Activated CD8-positive, alpha-beta memory T cell treated with anti-CD3 and anti-CD28 coated beads, Interleukin-2, amount 50 U/mL, for 4 hours (primary cell): ENCODE results near the gene RGMA.
"Not testable (repeated sequence)": the region's sequence is repeated elsewhere in the genome, so short reads cannot be mapped to it uniquely, and the experiment has no call there.

Experiments used
- DNase-seq: peaks from one replicate; pipeline ENCODE4 v3.0.0-alpha.2; 2020

The RGMA gene

DNA sequence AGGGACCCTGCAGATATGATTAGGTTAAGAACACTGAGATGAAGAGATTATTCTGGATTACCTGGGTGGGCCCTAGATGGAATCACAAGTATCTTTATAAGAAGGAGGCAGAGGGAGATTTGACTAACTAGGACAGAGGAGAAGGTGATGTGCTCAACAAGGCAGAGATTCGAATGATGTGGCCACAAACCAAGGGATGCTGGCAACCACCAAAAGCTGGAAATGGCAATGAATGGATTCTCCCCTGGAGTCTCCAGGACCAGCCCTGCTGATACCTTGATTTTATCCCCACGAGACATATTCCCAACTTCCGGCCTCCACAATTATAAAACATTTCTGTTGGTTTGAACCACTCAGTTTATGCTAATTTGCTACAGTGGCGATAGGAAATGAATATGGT, 42.9 kb downstream of the RGMA start:
- DNase-seq, result no peak

DNA sequence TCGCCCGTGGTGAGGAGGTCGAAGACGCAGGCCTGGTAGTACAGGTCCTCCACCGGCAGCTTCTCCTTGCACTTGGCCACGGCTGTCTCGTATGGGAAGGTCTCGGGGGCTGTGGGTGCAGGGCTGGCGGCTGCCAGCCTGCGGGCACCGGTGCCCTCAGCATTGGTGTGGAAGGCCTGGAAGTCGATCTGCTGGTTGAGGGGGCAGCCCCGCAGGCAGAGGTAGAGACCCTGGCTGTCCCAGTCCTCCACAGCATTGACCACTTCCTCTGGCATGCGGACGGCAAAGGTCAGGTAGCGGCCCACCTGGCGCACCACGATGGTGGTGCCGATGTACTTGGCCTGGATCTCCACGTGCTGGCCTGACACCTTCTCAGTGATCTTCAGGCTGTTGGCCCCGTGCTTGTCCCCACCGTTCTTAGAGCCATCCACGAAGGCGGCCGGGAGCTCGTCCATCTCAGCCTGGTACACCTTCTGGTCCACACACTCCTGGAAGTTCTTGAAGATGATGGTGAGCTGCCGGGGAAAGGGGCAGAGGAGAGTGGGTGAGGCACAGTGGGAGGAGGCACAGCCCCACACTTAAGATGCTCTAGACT, 43.7 kb downstream of the RGMA start:
- no peak for DNase-seq

DNA sequence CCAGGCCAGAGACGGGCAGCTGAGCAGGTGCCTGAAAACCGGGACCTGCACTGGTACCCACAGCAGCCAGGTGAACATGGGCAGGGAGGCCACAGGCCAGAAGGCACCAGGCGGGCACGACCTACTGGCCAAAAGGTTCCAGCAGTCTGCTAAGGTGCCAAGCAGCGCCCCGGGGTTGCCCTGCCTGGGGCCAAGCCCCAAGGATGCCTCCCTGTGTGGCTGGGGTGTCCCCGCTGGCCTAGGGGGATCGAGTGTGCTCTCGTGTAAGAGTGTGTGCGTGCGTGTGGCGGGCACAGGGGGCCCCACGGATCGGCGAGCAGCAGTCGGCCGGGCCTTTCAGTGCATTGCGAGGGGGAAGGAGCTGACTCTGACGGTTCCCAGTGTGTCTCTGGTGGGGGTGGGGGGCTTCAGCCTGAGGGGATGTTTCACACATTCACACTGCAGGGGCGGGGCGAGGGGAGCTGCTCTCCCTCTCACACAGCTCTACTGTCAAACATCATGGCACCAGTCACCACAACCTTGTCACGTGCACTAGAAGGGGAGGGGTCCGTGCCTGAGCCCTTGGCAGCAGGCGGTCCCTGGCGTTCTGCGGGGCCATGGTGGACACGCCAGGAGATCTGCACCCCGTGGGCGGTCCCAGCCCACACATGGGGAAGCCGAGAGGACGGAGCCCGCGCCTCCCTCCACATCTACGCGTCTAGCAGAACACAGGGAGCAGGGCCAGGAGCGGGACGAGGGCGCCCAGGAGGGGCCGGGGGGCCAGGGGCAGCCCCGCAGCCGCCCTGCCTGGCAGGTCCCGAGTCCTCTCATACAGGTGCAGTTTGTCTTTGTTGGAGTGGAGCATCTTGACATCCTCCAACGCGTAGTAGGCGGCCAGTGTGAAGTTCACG, 44.5 kb downstream of the RGMA start:
- DNase-seq, result no peak

DNA sequence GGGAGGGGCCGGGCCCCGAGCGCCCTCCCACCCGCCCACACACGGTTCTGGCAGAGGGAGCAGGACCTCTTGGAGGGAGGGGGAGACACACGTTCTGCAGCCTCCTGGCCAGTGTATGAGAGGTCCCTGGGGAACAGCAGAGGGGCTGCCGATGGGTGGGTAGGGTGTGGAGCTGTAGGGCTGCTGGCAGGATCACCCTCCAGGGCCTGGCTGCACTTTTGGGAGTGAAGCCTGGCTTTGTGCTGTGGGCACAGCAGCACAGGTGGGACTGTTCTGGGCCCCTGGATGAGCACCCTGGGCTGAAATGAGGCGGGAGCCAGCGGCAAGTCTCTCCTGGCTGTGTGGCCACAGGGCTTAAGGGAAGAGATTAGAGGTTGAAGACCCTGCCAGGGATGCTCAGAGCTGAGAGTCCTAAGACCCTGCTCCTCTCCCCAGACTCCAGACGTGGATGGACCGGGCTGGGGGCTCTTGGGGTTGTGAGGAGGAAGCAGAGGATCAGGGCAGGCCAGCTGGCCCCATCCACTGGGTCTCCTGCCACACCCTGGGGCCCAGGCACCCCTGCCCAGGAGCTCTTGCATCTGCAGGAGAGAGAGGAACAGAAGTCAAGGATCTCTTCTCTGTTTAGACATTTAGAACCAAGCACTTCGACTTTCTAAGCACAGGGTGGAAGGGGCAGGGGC, 45.2 kb downstream of the RGMA start:
- no peak for DNase-seq

DNA sequence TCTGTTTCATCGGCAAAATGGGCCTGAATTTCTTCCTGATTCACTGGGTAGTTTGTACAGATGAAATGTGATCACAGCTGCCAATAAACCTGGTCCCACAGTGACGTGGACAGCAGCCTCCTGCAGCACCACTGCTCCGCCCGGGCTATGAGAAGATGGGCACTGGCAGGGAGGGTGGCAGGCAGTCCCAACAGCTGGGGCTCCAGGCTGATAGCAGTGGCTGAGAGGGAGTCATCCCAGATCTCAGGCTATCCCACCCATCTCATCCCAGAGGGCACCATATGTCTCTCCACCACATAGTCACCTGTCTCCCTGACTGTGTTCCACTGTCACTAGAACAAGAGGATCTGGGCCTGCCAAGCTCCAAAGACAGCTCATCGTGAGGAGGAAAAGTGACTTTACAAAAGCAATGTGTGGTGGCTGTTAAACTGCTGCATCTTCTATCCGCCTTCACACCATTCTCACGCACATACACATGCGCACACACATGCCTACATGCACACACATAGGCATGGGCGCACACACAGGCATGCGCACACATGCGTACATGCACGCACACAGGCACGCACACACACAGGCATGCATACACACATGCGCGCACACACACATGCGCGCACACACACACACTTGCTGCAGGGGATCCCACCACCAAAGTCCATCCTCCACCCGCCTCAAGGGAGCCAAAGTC, 46.2 kb downstream of the RGMA start:
- no peak for DNase-seq

DNA sequence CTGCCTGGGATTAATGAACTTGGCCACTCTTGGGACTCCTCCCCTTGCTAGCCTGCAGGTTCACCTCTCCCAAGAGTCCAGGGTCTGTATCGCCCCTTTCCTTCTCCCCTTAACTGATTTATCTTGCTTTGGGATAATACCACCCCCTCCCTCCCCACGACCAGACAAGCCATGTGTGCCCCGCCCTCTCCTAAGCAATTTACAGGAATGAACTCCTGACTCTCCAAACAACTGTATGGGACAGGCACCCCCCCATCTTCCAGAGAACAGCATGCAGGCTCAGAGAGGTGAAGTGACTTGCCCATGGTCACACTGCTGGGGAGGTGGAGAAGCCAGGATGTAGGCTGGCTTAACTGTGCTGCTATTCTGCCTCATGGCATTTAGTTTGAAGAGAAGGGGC, 46.8 kb downstream of the RGMA start:
- no peak for DNase-seq

DNA sequence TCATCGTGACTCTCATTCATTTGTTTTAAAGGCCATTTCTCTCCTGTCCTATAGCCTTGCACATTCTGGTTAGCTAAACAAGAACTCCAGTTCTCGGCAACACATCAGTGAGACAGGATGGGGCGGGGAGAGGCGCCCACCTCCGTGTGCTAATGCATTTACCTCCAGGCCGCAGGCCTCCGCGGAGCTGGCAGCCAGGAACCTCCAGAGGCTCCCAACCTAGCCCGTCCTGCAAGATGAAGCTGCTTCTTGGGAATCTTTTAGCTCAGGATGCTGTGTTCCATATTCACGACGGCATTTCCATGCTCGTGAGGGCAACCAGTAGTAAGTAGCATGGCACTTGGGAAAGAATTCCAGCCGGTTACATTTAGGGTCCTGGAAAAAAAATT, 47.9 kb downstream of the RGMA start:
- no peak for DNase-seq

DNA sequence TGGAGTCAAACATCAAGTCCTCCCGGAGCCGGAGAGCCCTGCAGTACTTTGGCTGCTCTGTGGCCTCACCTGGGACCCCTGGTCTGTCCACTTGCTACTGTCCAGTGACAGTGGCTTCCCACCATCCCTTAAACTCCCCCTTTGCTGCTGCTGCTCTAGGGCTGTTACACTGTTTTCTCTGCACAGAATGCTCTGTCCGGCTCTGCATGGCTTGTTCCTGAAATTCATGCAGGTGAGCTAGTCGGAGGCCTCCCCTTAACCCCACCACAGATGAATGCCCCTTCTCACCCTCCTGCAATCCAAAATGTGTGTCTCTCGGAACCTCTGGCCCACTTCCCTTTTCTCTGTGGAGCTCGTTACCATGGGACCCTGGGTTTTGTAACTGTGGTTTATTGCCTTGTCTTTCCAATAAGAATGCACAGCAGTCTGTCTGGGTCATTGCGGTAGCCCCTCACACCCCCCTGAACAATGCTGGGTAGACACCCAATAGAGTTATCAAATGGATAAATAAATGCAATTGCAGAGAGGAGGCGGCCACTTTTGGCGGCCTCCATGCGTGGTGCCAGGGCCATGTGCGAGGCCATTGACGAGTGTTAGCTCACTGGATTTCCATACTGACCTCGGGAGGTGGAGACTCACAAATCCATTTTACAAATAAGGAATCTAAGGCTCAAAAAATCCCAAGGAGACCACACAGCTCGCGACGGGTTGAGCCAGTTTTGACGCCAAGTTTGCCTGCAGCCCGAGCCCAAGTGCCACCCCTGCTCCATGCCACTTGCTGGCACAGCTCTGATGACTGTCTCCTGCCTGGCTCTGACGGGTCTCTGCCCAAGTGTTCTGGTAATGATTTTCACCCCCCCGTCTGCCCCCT, 48.5 kb downstream of the RGMA start:
- peak; percentile 8 for DNase-seq

DNA sequence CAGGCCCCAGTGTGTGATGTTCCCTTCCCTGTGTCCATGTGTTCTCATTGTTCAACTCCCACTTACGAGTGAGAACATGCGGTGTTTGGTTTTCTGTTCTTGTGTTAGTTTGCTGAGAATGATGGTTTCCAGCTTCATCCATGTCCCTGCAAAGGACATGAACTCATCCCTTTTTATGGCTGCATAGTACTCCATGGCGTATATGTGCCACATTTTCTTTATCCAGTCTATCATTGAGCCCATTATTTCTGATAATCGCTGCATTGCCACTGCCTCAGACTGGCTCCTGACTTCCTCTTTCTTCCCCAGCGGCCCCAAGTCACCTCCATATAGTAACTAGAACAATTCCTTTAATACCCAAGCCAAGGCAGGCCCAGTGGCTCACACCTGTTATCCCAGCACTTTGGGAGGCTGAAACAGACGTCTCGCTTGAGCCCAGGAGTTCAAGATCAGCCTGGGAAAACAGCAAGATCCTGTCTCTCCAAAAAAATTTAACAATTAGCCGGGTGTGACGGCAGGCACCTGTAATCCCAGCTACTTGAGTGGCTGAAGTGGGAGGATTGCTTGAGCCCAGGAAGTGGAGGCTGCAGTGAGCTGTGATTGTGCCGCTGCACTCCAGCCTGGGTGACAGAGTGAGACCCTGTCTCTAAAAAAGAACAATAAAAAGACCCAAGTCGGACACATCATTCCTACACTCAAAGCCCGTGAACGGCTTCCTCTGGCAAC, 49.3 kb downstream of the RGMA start:
- DNase-seq, result not testable (repeated sequence)

DNA sequence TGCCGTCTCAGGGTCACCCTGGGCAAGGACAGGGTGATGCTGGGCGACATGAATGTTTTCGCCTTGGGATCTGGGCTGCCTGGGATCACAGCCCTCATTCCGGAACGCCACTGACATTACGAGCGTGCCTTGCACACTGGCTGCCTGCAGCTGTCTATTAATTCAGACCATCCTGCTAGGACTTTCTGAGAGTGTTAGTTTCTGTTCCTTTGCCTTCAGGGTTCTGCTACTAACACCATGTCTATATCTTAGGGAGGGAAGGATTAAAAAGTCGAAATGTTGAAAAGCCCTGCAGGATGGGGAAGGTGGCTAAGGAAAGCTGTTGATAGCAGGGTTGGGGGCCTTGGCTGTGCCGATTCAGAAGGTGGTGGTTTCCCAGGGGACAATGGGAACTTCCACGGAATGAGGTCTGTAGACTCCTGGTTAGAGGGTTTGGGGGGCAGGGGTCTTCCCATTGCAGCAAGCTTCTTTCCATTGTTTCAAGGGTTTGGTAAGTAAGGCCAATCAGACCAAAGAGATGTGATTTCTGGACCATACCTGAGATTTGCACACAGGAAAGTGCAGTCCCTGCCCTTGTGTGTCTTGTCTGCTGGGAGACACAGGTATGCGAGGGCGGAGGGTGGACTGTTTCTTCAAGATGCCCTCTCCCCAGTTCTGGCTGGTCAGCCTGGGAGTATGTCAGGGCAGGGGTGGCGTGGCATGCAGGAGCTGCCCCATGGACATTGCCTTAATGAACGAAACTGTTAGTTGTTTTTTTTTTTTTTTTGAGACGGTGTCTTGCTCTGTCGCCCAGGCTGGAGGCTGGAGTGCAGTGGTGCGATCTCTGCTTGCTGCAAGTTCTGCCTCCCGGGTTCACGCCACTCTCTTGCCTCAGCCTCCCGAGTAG, 50.9 kb downstream of the RGMA start:
- no peak for DNase-seq

DNA sequence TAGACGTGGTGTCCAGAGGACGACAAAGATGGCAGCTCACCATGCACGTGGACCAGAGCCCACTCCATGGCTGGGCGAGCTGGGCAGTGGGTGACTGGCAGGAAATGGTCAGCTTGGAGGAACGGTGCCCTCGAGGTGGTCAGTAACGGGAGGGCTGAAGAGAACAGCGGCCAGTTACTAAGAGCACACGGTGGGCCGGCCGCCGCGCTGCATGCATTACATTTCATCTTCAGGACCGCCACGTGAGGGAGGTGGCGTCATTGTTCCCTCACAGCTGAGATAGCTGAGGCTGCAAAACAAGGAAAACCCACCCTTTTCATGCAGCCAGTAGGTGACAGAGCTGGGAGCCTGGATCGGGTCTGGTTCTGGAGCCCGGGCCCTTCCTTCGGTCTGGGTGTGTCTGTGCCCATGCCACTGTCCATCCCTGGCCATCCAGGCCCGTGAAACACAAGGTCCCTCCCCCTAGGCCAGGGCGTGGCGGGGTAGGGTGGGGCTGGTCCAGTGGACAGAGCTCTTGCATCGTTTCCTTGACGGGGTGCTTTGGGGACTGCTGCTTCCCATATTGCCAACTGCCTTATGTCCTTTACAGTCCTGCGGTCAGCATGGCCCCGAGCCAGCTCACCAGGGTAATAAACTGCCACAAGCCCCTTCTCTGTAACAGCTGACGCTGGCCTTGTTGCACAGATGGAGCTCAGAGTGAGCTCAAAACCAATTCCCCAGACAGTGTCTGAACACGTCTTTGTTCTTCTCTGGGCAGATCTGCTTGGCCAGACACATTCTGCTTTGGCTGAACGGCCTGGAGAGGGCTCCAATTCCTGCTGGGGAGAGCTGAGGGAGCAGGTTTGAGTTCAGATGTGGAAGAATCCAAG, 51.8 kb downstream of the RGMA start:
- DNase-seq, result peak; percentile 10

DNA sequence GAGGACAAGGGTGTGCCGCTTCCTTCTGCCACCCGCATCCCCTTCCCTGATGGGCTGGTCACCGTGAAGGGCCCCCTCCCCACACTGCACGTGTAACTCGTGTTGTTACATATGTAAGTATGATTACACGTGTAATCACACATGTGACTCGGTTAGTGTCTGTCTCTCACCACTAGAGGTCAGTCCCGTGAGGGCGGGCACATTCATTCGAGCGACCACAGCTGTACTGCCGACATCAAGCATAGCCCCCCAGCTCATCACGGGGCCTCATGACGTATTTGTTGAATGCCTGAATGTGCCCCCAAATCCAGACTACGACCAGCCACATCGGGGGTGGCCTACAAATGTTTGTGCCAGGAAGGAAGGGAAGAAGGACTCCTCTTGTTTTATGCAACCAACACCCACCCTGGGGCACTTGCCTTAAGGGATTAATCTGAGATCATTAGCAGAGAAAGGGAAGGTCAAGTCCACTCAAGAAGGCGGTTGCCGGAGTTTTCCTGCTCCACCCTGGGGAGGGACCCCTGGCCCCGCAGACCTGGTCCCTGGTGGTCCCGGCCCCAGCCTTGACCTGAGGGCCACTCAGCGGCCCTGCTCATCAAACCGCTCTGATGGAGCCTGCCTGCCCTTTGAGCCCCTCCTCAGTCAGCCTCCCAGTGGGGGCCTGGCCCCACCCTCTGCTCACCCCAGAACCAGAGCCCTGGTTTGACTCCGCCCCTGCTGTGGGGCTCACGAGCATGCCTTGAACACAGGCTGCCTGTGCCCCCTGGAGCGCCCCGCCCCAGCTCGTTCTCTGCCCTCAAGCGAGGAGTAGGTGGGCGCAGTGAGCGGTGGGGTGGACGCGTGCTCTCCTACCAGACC, 52.8 kb downstream of the RGMA start:
- DNase-seq, result peak; percentile 38

DNA sequence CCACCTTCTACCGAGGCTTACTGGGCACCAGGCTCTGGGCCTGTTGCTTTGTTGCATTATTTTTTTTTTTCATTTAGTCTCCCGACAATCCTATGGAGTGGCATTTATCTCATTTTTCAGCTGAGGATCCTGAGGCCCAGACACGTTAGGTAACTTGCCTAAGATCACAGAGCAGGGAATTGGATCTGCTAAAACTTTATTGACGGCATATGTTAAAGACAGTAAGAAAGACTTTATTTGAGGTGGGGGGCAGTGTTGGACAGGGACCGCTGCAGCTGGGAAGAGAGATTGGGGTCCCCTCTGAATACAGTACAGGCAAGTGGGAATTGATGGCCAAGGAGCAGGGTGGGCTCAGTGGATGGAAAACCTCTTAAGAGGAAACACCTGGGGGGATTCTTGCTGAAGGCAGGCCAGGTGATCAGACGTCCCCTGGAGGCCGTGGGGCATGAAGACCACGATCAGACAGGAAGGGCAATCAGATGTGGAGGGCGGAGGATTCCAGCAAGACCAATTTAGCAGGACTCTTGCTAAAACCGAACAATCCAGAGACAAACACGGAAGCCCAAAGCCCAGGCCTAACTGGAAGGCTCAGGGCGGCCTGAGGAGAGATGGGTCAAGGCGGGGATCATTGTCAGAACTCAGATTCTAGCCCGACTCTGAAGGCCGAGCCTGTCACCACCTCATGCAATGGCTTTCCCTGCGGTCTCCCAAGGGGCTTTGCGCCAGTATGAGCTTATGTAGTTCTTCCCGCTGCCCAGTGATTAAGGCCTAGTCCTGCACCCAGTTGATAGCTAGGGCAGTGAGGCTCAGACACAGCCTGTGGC, 53.7 kb downstream of the RGMA start:
- DNase-seq, result no peak

DNA sequence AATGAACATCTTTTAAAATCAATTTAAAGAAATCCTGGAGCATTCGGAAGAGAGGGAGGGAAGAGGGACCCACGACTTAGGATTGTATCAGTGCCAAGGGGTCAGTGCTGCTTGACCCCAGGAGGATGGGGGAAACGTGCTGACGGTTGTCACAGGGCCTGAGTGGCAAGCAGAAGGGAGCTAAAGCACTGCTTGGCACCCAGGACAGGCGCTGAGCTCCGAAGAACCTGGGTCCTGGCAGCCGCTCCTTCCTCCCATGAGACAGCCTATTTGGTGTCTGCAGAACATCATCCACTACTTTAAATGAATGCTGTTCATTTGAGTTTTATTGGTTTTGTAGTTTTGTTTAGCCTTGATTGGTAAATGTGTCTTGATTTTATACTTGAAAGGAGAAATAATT, 54.5 kb downstream of the RGMA start:
- DNase-seq, result no peak

DNA sequence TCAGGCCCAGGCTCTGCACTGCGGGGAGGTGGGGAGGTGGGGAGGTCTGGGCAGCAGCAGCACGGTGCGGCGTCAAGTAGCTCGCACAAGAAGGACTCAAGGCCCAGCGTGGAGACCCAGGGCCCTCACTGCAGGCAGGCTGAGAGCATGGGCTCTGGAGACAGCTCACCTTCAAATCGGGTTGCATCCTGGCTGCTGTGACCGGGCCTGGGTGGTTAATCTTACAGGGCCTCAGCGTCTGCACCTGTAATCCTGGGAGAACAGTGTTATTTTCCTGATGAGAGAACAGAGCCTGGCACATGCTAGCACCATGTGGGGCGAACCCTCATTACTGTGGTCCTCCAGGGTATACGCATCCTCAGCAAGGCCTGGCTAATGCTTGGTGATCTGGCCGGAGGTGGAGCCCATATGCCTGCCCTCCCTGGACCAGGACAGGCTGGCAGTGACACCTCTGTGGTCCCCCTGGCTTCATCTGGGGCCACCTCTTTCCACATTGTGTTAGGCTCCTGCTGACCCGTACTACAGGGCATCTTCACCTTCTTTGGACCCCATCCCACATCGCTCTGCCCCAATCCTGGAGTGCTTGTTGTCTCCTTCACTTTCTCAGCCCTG, 55.5 kb downstream of the RGMA start:
- peak; percentile 5 for DNase-seq

DNA sequence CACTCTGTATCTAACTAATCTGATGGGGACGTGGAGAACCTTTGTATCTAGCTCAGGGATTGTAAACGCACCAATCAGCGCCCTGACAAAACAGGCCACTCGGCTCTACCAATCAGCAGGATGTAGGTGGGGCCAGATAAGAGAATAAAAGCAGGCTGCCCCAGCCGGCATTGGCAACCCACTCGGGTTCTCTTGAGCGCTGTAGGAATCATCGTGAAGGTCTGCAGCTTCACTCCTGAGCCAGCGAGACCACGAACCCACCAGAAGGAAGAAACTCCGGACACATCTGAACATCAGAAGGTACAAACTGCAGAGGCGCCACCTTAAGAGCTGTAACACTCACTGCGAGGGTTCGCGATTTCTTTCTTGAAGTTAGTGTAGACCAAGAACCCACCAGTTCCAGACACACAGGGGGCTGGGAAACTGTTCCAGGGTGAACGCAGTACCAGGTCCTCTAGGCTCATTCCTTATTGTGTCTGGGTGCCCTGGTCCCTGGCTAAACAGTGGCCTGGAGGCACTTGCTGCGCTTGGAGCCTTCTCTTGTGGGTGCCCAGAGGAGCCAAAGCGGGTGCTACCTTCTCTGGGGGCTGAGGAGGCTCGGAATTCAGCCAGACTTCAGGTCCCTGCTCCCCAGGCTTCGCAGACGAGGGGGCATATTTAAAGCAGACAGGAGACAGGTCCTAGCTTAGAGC, 56.4 kb downstream of the RGMA start:
- DNase-seq, result not testable (repeated sequence)
